HG03280 (cell line): Measurements from ENCODE around the gene PCDHGA3.
"Not testable (repeated sequence)": the region's sequence is repeated elsewhere in the genome, so short reads cannot be mapped to it uniquely, and the experiment has no call there.

Source experiments
- ATAC-seq: cut with Tn5 transposase; IDR thresholded peaks from one replicate; pipeline ENCODE4 v1.9.1; 2021; ENCODE audit warnings: mild to moderate bottlenecking, moderate library complexity; ENCODE audit not compliant: unreplicated experiment

The PCDHGA3 gene

GRCh38 chr5:141345327-141345726, 1.7 kb downstream of the PCDHGA3 start:
- no peak for ATAC-seq

GRCh38 chr5:141346017-141346416, 2.4 kb downstream of the PCDHGA3 start:
- not testable (repeated sequence) for ATAC-seq

- ATAC-seq = peak; percentile 51
Measured at GRCh38 chr5:141349917-141350619, 6.4 kb downstream of the PCDHGA3 start, which contains the start of gene PCDHGB1. Gene PCDHGB1, plus strand, starts transcription at chr5:141350099. Its CDS starts 162 bp downstream, at chr5:141350261.

- ATAC-seq = no peak
Measured at GRCh38 chr5:141351591-141351990, 8.0 kb downstream of the PCDHGA3 start.

- ATAC-seq = no peak
Measured at GRCh38 chr5:141354900-141355469, 11.4 kb downstream of the PCDHGA3 start, which contains the start of gene PCDHGA4. Gene PCDHGA4, plus strand, starts transcription at chr5:141355021. Its CDS starts 87 bp downstream, at chr5:141355108.

GRCh38 chr5:141355641-141356040, 12.0 kb downstream of the PCDHGA3 start:
- ATAC-seq = no peak

GRCh38 chr5:141356133-141356532, 12.5 kb downstream of the PCDHGA3 start:
- no peak for ATAC-seq

- no peak for ATAC-seq
Measured at GRCh38 chr5:141356950-141357349, 13.3 kb downstream of the PCDHGA3 start.

GRCh38 chr5:141359790-141360426, 16.3 kb downstream of the PCDHGA3 start, which contains the start of gene PCDHGB2:
Gene PCDHGB2, plus strand, starts transcription at chr5:141359994. Its CDS starts 142 bp downstream, at chr5:141360136.
- peak; percentile 69 for ATAC-seq

- no peak for ATAC-seq
Measured at GRCh38 chr5:141360685-141361084, 17.1 kb downstream of the PCDHGA3 start.

GRCh38 chr5:141362719-141363118, 19.1 kb downstream of the PCDHGA3 start:
- no peak for ATAC-seq

GRCh38 chr5:141363952-141364660, 20.5 kb downstream of the PCDHGA3 start, which contains the start of gene PCDHGA5:
Gene PCDHGA5, plus strand, starts transcription at chr5:141364162. Its CDS starts 169 bp downstream, at chr5:141364331.
- no peak for ATAC-seq

GRCh38 chr5:141366016-141366896, 22.6 kb downstream of the PCDHGA3 start:
- ATAC-seq = no peak

GRCh38 chr5:141369994-141370848, 26.6 kb downstream of the PCDHGA3 start, which contains the start of gene PCDHGB3:
Gene PCDHGB3, plus strand, starts transcription at chr5:141370242. Its CDS starts 153 bp downstream, at chr5:141370395.
- no peak for ATAC-seq

- no peak for ATAC-seq
Measured at GRCh38 chr5:141371572-141372475, 28.2 kb downstream of the PCDHGA3 start.

- ATAC-seq = no peak
Measured at GRCh38 chr5:141373673-141374317, 30.2 kb downstream of the PCDHGA3 start, which contains the start of gene PCDHGA6. Gene PCDHGA6, plus strand, starts transcription at chr5:141373891. Its CDS starts 193 bp downstream, at chr5:141374084.

- ATAC-seq = no peak
Measured at GRCh38 chr5:141374627-141375026, 31.0 kb downstream of the PCDHGA3 start.
